IMR-90 (cell line): ENCODE results near the gene PSMG1.

Source experiments
- CTCF ChIP-seq: conservative IDR thresholded peaks from 2 replicates; pipeline ENCODE4 v1.5.1; 2012; ENCODE audit warnings: mild to moderate bottlenecking, low read depth, low read length, improper control_type of control experiment
- ELK1 ChIP-seq: fragments of 150-350 bp; IDR thresholded peaks from 2 replicates; pipeline ENCODE4 v1.6.1; 2016; ENCODE audit warnings: low read depth, mild to moderate bottlenecking, low read length, moderate library complexity, borderline replicate concordance
- POLR2A ChIP-seq: IDR thresholded peaks from 2 replicates; pipeline ENCODE4 v1.6.1; 2012; ENCODE audit warnings: mild to moderate bottlenecking, low read depth, low read length
- SMC3 ChIP-seq: fragments of 150-350 bp; IDR thresholded peaks from 2 replicates; pipeline ENCODE4 v1.6.1; 2016; ENCODE audit warnings: low read depth, mild to moderate bottlenecking, antibody characterized with exemption, low read length, moderate library complexity
- USF2 ChIP-seq: fragments of 150-350 bp; IDR thresholded peaks from 2 replicates; pipeline ENCODE4 v1.6.1; 2017; ENCODE audit warnings: mild to moderate bottlenecking, antibody characterized with exemption, low read length, low read depth

GRCh38 chr21:39149882-39150281 is 33.4 kb downstream of the PSMG1 start:
- TF ChIP-seq USF2, result no peak
- no peak for TF ChIP-seq CTCF
- no peak for TF ChIP-seq ELK1
- TF ChIP-seq POLR2A, result no peak
- no peak for TF ChIP-seq SMC3
